NCI-H524 treated with DMSO at 0.1 percent for 48 hours (cell line): ENCODE results near the gene TRIM41.
"Not testable (repeated sequence)": the region's sequence is repeated elsewhere in the genome, so short reads cannot be mapped to it uniquely, and the experiment has no call there.

ENCODE experiments used
- DNase-seq: peaks from one replicate; lab custom pipeline; 2025; lab: John Stamatoyannopoulos, UW

TRIM41 gene

DNA sequence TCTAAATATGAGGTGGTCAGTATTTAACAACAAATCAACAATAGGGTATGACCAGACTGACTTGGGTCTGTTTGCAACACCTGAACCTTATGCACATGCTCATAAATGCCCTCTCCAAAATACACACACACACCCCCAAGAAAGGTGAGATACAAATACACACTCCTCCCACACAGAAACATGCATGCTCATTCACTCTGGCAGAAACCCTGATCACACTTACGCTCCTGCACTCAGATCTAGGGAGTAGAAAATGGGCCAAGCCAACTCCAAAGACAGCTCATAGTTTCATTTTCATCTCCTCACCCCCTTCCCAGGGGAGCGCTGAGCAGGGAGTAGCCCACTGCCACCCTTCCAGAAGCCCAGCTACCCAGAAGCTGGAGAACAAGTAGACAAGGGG is 29.4 kb upstream of the TRIM41 start:
- no peak for DNase-seq

DNA sequence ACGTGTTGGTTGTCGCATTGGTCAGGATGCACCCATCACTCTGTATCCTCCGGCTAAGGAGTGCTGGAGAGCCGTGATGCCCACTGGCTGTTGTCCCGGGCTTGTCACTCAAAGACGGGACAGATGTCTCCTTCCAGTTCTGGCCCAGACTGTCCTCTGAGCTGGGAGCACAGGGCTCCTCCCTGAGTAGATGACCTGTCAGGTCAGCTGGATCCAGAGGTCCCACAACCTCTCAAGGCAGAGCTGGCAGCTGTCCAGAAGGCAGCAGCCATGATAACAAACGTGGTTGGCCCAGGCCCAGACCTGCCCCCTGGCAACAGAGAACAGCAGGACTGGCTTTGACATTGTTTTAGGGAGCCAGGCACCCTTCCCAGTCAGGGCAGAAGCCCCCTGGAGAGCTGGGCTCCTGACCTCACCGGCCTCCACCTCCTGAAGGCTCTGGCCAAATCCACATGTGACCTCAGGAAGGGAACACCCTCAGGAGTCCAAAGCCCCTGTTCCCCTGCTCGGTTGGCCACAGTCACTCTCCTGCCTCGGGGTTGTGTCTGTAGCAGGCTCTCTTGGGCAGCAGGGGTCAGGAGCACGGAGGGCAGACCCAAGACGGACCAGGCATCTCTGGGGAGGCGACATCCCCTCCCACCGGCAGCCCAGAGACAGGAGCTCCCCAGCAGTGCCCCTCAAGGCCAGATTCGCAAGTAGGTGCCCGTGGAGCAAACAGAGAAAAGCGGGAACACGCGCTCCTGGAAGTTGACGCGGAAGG is 28.4 kb upstream of the TRIM41 start:
- no peak for DNase-seq

DNA sequence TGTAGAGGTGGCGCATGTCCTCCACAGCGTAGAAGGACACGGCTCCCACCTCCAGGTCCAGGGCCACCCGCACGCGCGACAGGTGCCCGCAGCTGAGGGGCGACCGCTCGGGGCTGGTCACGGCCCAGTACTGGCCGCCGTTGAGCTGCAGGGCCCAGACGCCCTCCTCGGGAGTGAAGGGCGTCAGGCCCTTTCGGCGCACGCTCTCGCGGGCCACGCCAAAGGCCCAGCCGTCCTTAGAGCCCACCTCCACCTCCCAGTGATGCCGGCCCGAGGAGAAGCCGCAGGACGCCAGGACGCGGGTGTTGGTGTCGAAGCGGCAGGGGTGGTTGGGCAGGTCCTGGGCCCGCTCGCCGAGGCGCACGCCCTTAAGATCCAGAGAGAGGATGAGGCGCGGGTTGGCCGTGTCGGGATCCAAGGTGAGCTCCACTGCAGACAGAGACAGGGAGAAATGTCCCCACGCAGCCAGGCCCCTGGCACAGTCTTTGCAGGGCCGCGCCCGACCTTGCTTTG is 27.8 kb upstream of the TRIM41 start:
- DNase-seq, result no peak

DNA sequence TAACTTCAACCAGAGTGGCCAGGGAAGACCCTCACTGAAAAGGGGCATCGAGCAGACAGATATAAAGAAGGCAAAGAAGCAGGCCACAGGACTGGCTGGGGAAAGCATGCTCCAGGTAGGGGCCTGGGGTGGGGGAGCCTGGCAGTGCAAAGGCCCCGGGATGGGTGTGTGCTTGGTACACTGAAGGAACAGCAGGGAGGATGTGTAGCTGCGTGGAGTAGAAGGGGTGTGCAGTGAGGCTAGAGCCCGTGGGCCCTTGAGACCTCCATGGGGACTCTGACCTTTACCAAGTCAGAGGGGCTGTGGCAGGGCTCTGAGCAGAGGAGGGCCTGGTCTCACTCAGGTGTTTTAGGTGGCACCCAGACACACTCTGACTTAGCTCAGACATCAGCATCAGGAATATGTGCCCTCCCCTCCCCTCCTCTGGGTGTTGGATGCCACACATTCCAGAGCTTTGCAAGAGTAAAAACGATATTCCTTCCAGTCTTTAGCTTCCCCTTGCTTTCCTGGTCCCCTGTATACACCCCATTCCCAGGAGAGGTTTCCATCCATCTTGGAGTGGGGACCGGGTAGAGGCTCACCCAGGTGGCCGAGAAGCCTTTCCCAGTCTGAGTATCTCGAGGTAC is 25.6 kb upstream of the TRIM41 start:
- no peak for DNase-seq

DNA sequence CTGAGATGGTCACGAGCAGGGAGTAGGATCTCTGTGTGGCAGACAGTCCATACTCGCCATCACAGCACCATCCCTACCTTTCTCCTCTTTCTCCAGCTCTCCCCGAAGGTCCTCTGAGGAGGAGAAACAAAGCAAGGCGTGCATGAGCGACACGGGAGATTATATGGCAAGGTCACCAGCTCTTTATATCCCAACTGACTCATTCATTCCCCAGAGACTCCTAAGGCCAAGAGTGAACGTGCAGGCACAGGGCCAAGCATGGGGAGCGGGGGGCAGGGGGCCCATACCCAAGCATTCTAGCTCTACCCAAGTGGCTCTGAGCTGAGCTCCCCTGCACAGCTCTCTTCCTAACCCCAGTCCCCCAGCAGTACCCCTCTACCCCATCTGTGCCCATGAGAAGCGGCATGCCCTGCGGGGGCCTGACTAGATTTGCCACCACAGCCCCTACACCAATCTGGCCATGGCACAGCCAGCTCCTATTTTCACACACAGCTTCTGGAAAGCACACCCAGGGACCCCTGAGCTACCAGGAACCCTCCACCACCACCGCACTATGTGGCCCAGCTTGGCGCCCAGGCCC is 24.9 kb upstream of the TRIM41 start:
- DNase-seq, result no peak

DNA sequence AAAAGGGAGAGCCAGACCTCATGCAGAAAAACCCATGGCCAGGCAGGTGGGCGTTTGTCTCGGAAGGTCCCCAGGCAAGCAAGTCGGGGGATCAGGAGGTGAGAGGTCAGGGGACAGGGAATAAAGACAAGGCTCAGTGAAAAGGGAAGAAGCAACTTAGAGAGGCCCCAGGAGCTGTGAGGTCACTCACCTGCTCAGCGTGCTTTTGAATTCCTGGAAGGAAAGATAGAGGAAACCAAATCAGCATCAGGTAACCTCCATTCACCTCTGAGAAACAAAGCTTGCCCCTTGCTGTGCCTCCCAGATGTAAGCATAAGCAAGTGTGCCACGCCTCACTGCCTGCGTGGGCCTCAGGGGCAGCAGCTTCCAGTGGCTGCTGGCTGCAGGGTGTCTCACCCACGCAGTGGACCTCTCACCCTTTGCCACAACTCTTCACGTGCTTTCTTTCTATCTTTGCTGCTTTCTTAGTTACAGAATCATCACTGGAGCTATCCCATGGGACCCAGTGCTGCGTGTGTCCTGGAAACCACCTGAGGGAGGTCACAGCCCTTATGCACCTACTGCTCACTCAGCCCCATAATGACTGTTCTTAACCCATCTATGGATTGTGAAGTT is 24.1 kb upstream of the TRIM41 start:
- DNase-seq, result no peak

DNA sequence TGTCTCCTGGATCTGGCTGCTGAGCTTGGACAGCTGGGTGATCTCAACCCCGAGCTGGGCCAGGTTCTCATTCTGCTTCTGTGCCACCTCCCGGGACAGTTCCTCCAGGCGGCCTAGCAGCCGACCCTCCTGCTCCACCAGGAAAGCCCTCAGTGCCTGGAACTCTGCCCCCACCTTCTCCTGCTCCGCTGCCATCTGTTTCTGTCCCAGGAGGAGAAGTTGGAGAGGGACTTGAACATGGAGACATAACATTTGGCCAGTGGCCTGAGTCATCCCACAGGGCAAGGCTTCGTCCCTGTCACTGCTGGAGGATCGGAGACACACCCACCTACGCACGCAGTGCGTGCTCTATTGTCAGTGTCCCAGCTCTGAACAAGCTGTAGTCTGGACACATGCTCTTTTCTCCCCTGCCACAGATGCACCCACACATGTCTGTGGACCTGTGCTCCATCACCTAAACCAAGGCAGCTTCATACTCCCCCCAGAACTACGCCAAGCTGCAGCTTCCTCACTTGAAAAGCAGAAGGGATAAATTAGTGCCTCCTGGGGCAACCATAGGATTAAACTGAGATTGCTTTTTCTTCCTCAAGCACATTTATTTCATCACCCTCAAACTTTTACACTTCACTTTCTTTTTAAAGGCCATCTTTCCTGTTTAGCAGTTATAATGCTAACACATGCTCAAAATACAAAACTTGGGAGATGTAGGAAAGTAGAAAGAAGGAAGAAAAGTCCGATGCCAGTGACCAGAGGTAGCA is 23.0 kb upstream of the TRIM41 start:
- no peak for DNase-seq

DNA sequence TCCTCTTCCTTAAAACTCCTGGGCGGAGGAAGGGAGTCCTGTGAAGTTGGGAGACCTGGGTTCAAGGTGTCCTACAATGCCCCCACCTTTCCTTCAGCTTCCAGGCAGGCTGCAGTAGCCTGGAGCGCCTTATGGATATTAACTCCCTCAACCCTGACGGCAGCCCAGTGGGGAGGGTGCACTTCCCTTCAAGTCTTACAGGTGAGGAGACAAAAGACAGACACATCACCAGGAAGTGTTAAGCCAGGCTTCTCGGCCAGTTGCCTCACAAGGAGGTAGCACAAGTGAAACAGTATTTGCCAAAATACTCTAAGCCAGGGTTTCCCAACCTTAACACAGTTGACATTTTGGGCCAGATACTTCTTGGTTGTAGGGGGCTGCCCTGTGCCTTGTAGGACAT is 22.3 kb upstream of the TRIM41 start:
- no peak for DNase-seq

DNA sequence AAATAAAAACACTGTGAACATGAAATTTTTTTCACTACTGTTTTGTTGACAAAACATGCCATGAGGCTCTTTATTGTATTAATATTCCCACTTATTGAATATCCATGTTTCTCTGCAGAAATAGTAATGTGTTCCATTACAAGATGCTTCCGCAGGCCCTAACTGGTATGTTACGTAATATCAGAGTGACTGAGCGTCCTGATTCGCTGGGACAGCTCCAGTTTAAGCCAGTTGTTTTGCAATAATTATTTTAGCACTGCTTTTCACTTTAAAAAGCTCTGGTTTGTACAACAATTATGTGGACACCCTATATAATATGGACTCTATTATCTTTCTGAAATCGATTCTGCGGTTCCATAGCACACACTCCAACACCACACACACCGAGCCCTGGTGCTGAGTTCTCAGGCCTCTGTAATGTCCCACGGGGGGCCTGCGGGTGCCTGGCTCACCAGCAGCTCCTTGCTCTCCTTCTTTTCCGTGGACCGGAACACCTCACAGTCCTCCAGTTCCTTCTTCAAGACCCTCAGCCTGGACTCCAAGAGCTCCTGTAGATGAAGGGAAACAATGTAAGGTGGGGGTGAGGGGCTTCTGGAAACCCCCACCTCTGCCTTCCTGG is 19.9 kb upstream of the TRIM41 start:
- DNase-seq, result no peak

DNA sequence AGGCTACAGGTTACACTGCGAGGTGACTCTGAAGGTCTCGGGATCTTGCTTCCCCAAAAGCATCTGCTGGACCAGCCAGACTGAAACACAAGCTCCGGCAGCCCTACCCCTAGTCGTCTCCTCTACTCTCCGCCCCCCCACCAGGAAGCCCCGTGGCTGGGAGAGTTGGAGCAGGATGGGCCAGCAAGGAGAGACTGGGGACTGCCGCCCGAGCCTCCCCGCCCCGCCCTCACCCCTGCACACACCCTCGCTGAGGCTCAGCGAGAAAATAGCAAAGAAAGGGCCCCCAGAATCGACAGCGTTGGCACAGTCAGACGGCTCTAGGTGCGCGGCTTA is 19.3 kb upstream of the TRIM41 start:
- DNase-seq, result no peak

DNA sequence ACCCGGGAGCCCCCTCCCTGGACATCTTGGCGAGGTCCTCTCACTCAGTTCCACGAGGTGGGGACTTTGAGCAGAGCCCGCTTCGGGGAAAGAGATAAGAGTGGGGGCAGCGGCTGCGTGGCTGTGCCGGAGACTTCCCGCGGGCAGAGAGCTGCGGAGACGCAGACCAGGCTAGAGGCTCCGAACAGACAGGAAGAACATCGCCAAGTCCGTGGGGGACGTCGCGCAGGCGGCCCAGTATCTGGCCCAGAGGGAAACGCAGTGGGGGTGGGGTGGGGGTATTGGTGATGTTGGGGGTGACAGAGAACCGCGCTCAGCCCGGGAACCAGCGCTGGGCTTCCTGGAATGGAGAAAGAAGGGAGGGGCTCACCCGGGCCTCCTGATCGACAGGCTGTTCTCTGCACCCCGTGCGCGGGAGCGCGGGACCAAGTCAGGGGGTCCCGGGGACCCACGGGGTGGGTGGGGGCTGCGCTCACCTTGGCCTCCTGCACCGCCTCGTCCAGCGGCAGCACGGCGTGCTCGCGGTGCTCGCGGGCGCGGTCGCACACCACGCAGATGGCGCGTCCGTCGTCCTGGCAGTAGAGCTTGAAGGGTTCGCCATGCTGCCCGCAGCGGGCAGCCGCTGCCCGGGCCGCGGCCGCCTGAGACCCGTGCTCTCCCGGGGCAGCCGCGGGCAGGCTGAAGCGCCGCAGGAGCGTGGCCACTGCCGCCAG is 18.8 kb upstream of the TRIM41 start:
- DNase-seq, result no peak

DNA sequence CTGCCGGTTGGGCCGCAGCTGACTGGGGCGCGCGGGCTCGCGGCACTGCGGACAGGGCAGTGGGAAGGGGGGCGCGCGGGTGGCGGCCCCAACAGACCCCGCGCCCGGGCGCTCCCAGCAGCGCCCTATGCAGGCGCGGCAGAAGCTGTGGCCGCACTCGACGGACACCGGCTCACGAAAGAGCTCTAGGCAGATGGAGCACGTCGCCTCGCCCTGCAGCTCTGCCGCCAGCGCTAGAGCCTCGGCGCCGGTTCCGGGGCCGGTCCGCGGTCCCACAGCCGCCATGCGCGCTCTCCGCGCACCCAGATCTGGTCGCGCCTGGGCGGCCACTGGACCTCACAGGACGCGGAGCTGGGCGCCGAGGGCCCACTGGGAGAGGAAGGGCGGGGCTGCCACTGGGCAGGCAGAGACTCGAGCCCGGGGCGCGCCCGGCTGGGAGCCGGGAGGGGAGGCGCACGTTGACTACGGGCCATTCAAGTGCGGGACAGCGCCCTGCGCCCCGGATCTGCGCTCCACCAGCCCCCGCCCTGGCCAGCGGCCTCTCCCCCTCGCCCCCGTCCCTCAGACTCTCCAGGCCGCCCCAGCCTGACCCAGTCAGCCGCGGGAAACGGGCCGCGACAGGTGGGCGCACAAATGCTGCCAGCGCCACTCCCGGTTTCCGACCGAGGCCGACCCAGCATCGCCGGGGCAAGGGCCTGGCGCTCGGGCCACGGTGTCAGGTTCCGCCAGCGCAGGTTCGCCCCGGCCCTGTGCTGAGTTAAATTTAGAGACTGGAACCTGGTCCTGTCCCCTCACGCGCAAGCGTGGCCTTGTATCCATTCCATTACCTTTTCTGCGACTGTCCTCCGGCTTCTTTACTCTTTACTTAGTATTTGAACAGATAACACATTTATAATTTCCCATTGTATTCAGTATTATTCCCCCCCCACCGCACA is 18.0 kb upstream of the TRIM41 start, which contains the start of gene TRIM7:
Gene TRIM7, minus strand, starts transcription at position 371 of the 935 bp plus-strand sequence. Its CDS starts 86 bp downstream, at position 285.
- no peak for DNase-seq

DNA sequence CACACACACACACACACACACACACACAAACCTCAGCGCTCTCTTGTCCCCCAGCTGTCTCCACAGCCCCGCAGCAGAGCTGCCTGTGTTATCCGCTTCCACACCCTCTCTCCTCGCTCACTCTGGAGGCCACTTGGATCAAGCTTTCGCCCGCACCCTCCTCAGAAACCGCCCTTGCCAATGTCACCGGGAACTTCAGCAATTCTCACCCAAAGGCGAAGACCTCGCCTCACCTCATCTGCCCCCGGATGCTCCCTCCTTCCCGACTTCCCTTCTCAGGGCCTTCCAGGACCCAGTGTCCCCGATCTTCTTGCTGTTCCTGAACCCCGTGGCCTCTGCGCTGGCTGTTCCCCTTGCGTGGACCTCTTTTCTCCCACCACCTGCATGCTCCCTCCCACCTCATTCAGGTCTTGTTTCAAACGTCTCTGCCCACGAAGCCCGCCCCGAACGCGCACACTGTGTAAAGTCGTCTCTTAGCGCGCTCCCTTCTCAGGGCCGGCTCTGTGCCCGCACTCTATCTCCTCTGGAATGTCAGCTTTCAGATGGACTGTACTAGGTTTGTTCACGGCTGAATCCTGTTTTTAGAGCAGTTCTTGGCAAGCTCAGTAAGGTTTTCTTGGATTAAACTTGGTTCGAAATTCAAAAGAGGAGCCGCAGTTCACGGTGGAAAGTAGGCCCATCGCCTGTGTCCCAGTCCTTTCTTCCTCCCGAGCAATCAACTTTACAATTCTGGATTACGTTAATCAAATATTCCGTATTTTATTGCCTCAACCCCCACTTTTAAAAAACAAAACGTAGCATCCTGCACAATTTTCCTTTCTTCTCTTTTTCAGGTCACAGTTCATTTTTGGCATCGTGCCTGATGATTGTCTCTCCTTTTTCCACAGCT is 17.1 kb upstream of the TRIM41 start:
- DNase-seq, result no peak

DNA sequence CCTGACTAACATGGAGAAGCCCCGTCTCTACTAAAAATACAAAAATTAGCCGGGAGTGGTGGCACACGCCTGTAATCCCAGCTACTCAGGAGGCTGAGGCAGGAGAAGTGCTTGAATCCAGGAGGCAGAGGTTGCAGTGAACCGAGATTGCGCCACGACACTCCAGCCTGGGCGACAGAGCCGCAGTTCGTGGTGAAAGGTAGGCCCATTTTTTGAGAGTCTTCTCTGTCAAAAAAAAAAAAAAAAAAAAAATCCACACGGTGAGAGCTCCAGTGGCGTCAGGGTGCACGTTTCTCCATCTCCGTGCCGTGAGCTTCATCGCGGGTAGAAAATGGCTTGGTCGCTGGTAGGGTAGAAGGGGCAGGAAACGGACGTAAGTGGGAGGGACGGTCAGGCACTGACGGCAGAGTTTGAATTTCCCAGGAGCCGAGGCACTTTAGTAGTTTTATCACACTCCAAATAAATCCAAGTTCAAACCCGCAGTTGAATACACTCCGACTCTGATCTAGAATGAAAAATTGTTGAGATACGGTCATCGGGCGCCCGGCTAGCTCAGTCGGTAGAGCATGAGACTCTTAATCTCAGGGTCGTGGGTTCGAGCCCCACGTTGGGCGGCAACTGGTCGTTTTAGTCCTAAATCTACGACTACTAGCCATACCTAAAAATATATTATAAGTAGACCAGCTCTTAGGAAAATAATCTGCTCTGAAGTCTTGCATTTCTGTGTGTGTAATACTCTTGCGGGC is 15.7 kb upstream of the TRIM41 start:
- no peak for DNase-seq

DNA sequence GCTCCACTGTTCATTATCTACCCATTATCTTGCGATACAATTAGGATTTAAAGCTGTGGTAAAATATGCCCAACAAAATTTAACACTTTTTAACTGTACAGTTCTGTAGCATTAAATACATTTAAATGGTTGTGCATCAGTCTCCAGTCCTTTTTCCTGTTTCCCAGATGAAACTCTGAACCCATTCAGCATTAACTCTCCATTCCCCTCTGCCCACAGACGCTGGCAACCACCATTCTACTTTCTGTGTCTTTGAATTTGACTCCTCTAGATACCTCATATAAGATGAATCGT is 15.2 kb upstream of the TRIM41 start:
- DNase-seq, result no peak

DNA sequence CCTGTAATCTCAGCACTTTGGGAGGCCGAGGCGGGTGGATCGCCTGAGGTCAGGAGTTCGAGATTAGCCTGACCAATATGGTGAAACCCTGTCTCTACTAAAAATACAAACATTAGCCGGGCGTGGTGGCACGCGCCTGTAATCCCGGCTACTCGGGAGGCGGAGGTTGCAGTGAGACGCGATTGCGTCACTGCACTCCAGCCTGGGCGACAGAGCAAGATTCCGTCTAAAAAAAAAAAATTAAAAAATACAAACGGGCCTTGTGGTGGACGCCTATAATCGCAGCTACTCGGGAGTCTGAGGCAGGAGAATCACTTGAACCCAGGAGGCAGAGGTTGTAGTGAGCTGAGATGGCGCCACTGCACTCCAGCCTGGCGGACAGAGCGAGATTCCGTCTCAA is 14.1 kb upstream of the TRIM41 start:
- DNase-seq, result not testable (repeated sequence)

DNA sequence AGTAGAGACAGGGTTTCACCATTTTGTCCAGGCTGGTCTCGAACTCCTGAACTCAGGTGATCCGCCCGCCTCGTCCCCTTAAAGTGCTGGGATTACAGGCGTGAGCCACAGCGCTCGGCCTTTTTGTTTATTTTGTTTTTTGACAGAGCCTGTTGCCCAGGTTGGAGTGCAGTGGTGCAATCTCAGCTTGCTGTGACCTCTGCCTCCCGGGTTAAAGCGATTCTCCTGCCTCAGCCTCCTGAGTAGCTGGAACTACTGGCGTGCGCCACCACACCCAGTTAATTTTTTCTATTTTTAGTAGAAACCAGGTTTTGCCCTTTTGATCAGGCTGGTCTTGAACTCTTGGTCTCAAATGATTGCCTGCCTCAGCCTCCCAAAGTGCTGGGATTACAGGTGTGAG is 12.9 kb upstream of the TRIM41 start:
- not testable (repeated sequence) for DNase-seq

DNA sequence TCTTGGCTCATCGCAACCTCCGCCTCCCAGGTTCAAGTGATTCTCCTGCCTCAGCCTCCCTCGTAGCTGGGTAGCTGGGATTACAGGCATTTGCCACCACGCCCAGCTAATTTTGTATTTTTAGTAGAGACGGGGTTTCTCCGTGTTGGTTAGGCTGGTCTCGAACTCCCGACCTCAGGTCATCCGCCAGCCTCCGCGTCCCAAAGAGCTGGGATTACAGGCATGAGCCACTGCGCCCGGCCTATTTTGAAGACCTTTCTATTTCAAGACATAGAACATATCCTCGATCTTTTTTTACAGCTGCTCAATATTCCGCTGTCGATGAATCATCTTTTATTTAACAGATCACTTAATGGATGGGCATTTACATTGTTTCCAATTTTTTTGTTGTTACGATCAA is 12.4 kb upstream of the TRIM41 start:
- not testable (repeated sequence) for DNase-seq
